GM21619 (cell line): ENCODE results near the gene OR4P4.

ENCODE experiments used
- ATAC-seq: cut with Tn5 transposase; IDR thresholded peaks from one replicate; pipeline ENCODE4 v1.9.1; 2021; ENCODE audit not compliant: unreplicated experiment

Gene OR4P4

GRCh38 chr11:55634813-55635212, at the start of gene OR4P4:
Gene OR4P4, plus strand, starts transcription at chr11:55635113.
- no peak for ATAC-seq

GRCh38 chr11:55607545-55607944, 27.4 kb upstream of the OR4P4 start, which contains the start of gene OR4C11:
Gene OR4C11, minus strand, starts transcription at chr11:55607645. Its CDS starts 3,272 bp downstream, at chr11:55604373.
- no peak for ATAC-seq

- ATAC-seq, result no peak
These were observed 10.4 kb upstream of the OR4P4 start for GRCh38 chr11:55624531-55624930.

- no peak for ATAC-seq
These were observed 13.1 kb downstream of the OR4P4 start, which contains the start of gene OR4S2 for GRCh38 chr11:55648027-55648426. Gene OR4S2, plus strand, starts transcription at chr11:55648327. Its CDS starts 2,577 bp downstream, at chr11:55650904.

GRCh38 chr11:55652560-55652959, 17.6 kb downstream of the OR4P4 start:
- no peak for ATAC-seq

- no peak for ATAC-seq
These were observed 20.2 kb downstream of the OR4P4 start for GRCh38 chr11:55655096-55655495.

GRCh38 chr11:55658031-55658573, 23.2 kb downstream of the OR4P4 start:
- ATAC-seq, result peak; percentile 93

- ATAC-seq, result peak; percentile 40
These were observed 23.7 kb downstream of the OR4P4 start for GRCh38 chr11:55658608-55659007.

GRCh38 chr11:55661901-55662300, 27.0 kb downstream of the OR4P4 start, which contains the start of gene OR4C6:
Gene OR4C6, plus strand, starts transcription at chr11:55662201. Its CDS starts 2,966 bp downstream, at chr11:55665167.
- ATAC-seq, result no peak

- no peak for ATAC-seq
These were observed 34.5 kb downstream of the OR4P4 start for GRCh38 chr11:55669376-55669775.

GRCh38 chr11:55673860-55674259, 38.9 kb downstream of the OR4P4 start:
- ATAC-seq, result no peak
